ENCODE results near the gene NEURL2.
"Not testable (repeated sequence)": the region's sequence is repeated elsewhere in the genome, so short reads cannot be mapped to it uniquely, and the experiment has no call there.

Gene NEURL2

DNA sequence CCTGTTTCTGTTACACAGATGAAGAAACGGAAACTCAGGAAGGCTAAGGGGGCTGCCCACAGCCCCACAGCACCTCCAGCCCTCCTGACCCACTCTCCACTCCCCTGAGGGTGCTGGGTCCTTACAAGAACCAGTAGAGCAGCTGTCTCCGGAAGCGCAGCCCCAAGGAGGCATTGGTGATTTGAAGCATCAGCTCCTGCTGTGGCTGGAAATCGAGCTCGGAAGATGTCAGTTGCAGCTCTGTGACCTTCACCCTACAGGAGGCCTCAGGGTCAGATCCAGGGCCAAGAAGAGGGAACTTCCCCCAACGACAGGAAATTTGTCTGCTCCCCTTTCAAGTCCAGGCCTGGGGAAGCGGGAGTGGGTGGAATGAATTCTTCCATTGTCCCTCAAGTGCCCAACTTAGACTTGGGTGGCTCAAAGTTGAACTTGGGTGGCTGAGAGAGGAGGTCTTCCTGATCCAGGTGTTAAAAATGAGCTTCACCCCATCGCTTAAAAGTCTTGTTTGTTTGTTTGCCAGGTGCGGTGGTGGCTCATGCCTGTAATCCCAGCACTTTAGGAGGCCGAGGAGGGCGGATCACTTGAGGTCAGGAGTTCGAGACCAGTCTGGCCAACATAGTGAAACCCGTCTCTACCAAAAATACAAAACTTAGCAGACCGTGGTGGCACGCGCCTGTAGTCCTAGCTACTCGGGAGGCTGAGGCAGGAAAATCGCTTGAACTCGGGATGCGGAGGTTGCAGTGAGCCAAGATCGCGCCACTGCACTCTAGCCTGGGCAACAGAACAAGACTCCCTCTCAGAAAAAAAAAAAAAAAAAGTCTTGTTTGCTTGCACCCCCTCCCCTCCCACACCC lies 19.0 kb upstream of the NEURL2 start:
- H3K36me3 ChIP-seq (ENCODE audit: control insufficient read depth in 2 of 2, insufficient read depth in 2 of 2, low read length in 2 of 2), result peaks cover 0 to 5% of the 10 kb centered on the region in 2 donors
- H3K9me3 ChIP-seq (ENCODE audit: control insufficient read depth in 2 of 2, low read length in 2 of 2), result no peaks in the 10 kb centered on the region
- H3K27me3 ChIP-seq (ENCODE audit: control insufficient read depth in 2 of 2, insufficient read depth in 2 of 2, low read length in 2 of 2), result no peaks in the 10 kb centered on the region
- H3K4me1 ChIP-seq (ENCODE audit: control insufficient read depth in 2 of 2, insufficient read depth in 2 of 2, low read length in 2 of 2), result peaks cover 8 to 11% of the 10 kb centered on the region in 2 donors
- peak overlapping the region; percentile 16 to 34 for H3K27ac ChIP-seq (ENCODE audit: low read depth in 2 of 2, low read length in 2 of 2)
- no peak overlapping the region for H3K9ac ChIP-seq (ENCODE audit: low read depth in 1 of 2, low read length in 2 of 2)
- H3K4me3 ChIP-seq (ENCODE audit: low read length in 2 of 2), result peak overlapping the region in 1 of 2 donors; percentile 44

DNA sequence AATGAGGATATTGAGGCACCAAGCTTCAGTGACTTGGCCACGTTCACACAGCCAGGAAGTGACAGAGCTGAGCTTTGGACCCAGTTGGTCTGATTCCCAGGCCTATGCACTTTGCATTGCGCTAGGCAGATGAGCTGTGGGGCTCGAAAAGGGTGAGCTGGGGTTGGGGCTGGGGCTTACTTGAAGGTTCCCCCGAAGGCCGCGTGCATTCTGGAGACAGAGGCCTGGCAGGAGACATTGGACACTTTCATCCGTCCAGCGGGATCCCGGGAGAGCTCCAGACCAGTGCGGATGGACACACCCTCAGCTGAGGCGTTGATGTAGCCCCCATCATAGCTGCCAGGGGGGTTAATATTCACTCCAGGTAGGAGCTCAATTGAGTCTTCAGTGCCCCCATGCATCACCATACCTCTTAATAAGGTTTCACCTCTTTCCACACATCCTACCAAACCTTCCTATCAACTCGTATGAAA lies 18.4 kb upstream of the NEURL2 start:
- no peaks in the 10 kb centered on the region for H3K27me3 ChIP-seq (ENCODE audit: control insufficient read depth in 2 of 2, insufficient read depth in 2 of 2, low read length in 2 of 2)
- peaks cover 0 to 5% of the 10 kb centered on the region in 2 donors for H3K36me3 ChIP-seq (ENCODE audit: control insufficient read depth in 2 of 2, insufficient read depth in 2 of 2, low read length in 2 of 2)
- H3K4me3 ChIP-seq (ENCODE audit: low read length in 2 of 2), result no peak overlapping the region
- no peak overlapping the region for H3K27ac ChIP-seq (ENCODE audit: low read depth in 2 of 2, low read length in 2 of 2)
- H3K9ac ChIP-seq (ENCODE audit: low read depth in 1 of 2, low read length in 2 of 2), result no peak overlapping the region
- H3K4me1 ChIP-seq (ENCODE audit: control insufficient read depth in 2 of 2, insufficient read depth in 2 of 2, low read length in 2 of 2), result peaks cover 8 to 11% of the 10 kb centered on the region in 2 donors
- no peaks in the 10 kb centered on the region for H3K9me3 ChIP-seq (ENCODE audit: control insufficient read depth in 2 of 2, low read length in 2 of 2)

DNA sequence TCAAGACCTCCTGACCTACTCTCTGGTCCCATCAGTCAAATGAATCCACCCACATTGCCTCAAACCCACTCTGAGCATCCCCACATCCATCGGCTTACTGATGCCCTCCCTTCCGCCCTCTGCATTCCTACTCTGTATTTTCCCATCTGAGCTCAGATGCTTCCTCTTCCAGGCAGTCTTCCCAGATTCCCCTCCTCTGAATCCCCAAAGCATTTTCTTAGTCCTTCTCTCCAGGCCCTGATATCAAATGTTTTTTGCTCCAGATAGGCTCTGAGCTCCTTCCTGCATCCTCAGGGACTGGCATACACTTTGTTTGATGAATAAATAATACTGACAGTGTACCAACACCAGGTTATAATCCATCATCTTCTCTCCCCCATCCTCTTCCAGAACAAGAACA lies 17.1 kb upstream of the NEURL2 start:
- Histone ChIP-seq H3K27ac (ENCODE audit: low read depth in 2 of 2, low read length in 2 of 2) (no peak overlapping the region), H3K9ac (ENCODE audit: low read depth in 1 of 2, low read length in 2 of 2) (no peak overlapping the region), H3K27me3 (ENCODE audit: control insufficient read depth in 2 of 2, insufficient read depth in 2 of 2, low read length in 2 of 2) (no peaks in the 10 kb centered on the region), H3K36me3 (ENCODE audit: control insufficient read depth in 2 of 2, insufficient read depth in 2 of 2, low read length in 2 of 2) (peaks cover 0 to 6% of the 10 kb centered on the region in 2 donors), H3K4me3 (ENCODE audit: low read length in 2 of 2) (no peak overlapping the region), H3K4me1 (ENCODE audit: control insufficient read depth in 2 of 2, insufficient read depth in 2 of 2, low read length in 2 of 2) (peaks cover 8 to 11% of the 10 kb centered on the region in 2 donors), H3K9me3 (ENCODE audit: control insufficient read depth in 2 of 2, low read length in 2 of 2) (no peaks in the 10 kb centered on the region)

GRCh38 chr20:45907219-45907948 lies 16.4 kb upstream of the NEURL2 start:
- peaks cover 8 to 11% of the 10 kb centered on the region in 2 donors for H3K4me1 ChIP-seq (ENCODE audit: control insufficient read depth in 2 of 2, insufficient read depth in 2 of 2, low read length in 2 of 2)
- no peaks in the 10 kb centered on the region for H3K27me3 ChIP-seq (ENCODE audit: control insufficient read depth in 2 of 2, insufficient read depth in 2 of 2, low read length in 2 of 2)
- no peaks in the 10 kb centered on the region for H3K9me3 ChIP-seq (ENCODE audit: control insufficient read depth in 2 of 2, low read length in 2 of 2)
- no peak overlapping the region for H3K9ac ChIP-seq (ENCODE audit: low read depth in 1 of 2, low read length in 2 of 2)
- no peak overlapping the region for H3K4me3 ChIP-seq (ENCODE audit: low read length in 2 of 2)
- H3K27ac ChIP-seq (ENCODE audit: low read depth in 2 of 2, low read length in 2 of 2), result no peak overlapping the region
- peaks cover 0 to 6% of the 10 kb centered on the region in 2 donors for H3K36me3 ChIP-seq (ENCODE audit: control insufficient read depth in 2 of 2, insufficient read depth in 2 of 2, low read length in 2 of 2)

- no peaks in the 10 kb centered on the region for H3K9me3 ChIP-seq (ENCODE audit: control insufficient read depth in 2 of 2, low read length in 2 of 2)
- peaks cover 0 to 6% of the 10 kb centered on the region in 2 donors for H3K36me3 ChIP-seq (ENCODE audit: control insufficient read depth in 2 of 2, insufficient read depth in 2 of 2, low read length in 2 of 2)
- H3K9ac ChIP-seq (ENCODE audit: low read depth in 1 of 2, low read length in 2 of 2), result no peak overlapping the region
- peaks cover 0 to 2% of the 10 kb centered on the region in 2 donors for H3K4me1 ChIP-seq (ENCODE audit: control insufficient read depth in 2 of 2, insufficient read depth in 2 of 2, low read length in 2 of 2)
- H3K27ac ChIP-seq (ENCODE audit: low read depth in 2 of 2, low read length in 2 of 2), result no peak overlapping the region
- H3K27me3 ChIP-seq (ENCODE audit: control insufficient read depth in 2 of 2, insufficient read depth in 2 of 2, low read length in 2 of 2), result no peaks in the 10 kb centered on the region
- H3K4me3 ChIP-seq (ENCODE audit: low read length in 2 of 2), result no peak overlapping the region
Observed at GRCh38 chr20:45905505-45906079, 14.6 kb upstream of the NEURL2 start.

DNA sequence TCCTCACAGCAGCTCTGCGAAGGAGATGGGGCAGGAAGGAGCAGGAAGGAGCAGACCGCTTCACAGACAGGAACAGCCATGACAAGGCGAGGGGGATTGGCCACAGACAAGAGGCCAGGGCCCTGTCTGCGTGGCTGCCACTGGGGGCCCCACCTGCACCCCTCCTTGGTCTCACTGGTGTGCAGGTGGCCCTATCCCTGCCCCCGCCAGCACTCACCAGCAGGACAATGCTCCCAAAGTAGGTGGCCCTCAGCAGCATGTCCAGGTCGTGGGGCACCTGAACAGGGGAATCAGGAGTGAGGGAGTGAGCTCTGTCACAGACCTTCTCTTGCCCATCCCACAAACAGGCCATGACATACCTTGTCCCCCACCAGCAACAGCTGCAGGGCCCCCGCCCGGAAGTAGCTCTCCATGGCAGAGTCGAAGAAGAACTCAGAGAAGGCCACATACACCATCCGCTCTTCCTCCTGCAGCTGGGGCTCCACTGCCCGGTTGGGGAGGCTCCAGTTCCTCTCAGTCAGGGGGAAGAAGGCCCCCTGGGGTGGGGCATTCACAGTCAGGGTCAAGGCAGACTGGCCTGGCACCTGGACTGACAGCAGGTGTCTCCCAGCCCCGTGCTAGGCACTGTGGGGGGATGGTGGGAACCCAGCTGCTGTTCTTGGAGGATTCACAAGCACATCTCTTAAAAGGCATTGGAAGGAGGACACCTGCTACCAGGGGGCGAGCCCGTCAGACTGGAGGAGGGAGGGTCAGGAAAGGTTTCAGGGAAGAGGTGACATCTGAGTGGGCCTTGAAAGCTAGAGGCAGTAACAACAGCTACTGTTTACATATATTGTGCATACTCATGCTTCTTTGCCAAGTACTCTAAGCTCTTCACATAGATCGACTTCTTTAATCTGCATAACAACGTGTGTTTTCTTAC lies 13.8 kb upstream of the NEURL2 start:
- H3K9me3 ChIP-seq (ENCODE audit: control insufficient read depth in 2 of 2, low read length in 2 of 2), result no peaks in the 10 kb centered on the region
- H3K27ac ChIP-seq (ENCODE audit: low read depth in 2 of 2, low read length in 2 of 2), result no peak overlapping the region
- H3K9ac ChIP-seq (ENCODE audit: low read depth in 1 of 2, low read length in 2 of 2), result no peak overlapping the region
- H3K4me3 ChIP-seq (ENCODE audit: low read length in 2 of 2), result no peak overlapping the region
- peaks cover 0 to 6% of the 10 kb centered on the region in 2 donors for H3K36me3 ChIP-seq (ENCODE audit: control insufficient read depth in 2 of 2, insufficient read depth in 2 of 2, low read length in 2 of 2)
- peaks cover 0 to 2% of the 10 kb centered on the region in 2 donors for H3K4me1 ChIP-seq (ENCODE audit: control insufficient read depth in 2 of 2, insufficient read depth in 2 of 2, low read length in 2 of 2)
- H3K27me3 ChIP-seq (ENCODE audit: control insufficient read depth in 2 of 2, insufficient read depth in 2 of 2, low read length in 2 of 2), result no peaks in the 10 kb centered on the region

- Histone ChIP-seq H3K27me3 (ENCODE audit: control insufficient read depth in 2 of 2, insufficient read depth in 2 of 2, low read length in 2 of 2) (no peaks in the 10 kb centered on the region), H3K4me1 (ENCODE audit: control insufficient read depth in 2 of 2, insufficient read depth in 2 of 2, low read length in 2 of 2) (no peaks in the 10 kb centered on the region), H3K9me3 (ENCODE audit: control insufficient read depth in 2 of 2, low read length in 2 of 2) (no peaks in the 10 kb centered on the region), H3K27ac (ENCODE audit: low read depth in 2 of 2, low read length in 2 of 2) (no peak overlapping the region), H3K36me3 (ENCODE audit: control insufficient read depth in 2 of 2, insufficient read depth in 2 of 2, low read length in 2 of 2) (peaks cover 17 to 23% of the 10 kb centered on the region in 2 donors), H3K4me3 (ENCODE audit: low read length in 2 of 2) (no peak overlapping the region), H3K9ac (ENCODE audit: low read depth in 1 of 2, low read length in 2 of 2) (no peak overlapping the region)
Observed at GRCh38 chr20:45902199-45902701, 11.2 kb upstream of the NEURL2 start.

DNA sequence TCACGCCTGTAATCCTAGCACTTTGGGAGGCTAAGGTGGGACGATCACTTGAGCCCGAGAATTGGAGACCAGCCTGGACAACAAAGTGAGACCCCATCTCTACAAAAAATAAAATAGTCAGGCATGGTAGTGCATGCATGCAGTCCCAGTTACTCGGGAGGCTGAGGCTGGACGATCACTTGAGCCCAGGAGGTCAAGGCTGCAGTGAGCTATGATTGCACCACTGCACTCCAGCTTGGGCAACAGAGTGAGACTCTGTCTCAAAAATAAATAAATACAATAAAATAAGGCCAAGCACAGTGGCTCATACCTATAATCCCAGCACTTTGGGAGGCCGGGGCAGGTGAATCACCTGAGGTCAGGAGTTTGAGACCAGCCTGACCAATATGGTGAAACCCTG lies 10.3 kb upstream of the NEURL2 start:
- not testable (repeated sequence) for H3K9ac ChIP-seq (ENCODE audit: low read depth in 1 of 2, low read length in 2 of 2); H3K27ac ChIP-seq (ENCODE audit: low read depth in 2 of 2, low read length in 2 of 2); H3K4me3 ChIP-seq (ENCODE audit: low read length in 2 of 2); H3K9me3 ChIP-seq (ENCODE audit: control insufficient read depth in 2 of 2, low read length in 2 of 2); H3K27me3 ChIP-seq (ENCODE audit: control insufficient read depth in 2 of 2, insufficient read depth in 2 of 2, low read length in 2 of 2); H3K4me1 ChIP-seq (ENCODE audit: control insufficient read depth in 2 of 2, insufficient read depth in 2 of 2, low read length in 2 of 2)
- H3K36me3 ChIP-seq (ENCODE audit: control insufficient read depth in 2 of 2, insufficient read depth in 2 of 2, low read length in 2 of 2), result peaks cover 24 to 30% of the 10 kb centered on the region in 2 donors

DNA sequence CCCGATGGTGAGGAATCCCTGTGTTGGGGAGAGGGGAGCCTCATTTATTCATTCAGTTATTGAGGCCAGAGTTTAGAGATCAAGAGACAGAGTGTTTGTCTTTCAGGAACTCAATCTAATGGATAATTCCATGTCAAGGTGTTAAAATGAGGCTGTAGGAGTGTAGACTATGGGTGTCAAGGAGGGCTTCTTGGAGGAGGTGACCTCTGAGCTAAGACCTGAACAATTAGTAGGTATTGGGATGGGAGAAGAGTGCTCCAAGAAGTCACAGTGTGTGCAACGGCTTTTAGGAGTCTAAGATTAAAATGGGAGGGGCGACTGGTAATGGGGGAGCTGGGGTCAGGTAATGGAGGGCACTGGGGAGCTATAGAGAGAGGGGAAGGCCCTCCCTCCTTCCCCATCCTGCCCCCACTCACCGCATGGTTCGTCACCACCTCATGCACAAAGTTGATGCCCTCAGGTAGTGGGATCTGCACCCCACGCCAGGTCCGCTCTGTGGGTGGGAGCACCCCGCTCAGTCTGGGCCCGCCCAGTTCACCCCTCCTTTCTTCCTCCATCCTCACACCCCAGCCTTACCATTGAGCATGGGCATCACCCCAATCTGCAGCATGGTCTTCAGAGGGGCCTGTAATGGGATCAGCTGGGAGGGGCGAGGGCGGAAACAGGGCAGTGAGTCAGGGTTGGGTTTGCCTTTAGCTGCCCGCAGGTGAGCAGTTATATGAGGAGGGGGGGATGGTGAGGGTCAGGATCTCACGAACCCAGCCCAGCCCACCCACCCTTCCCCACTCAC lies 8.2 kb upstream of the NEURL2 start:
- Histone ChIP-seq H3K9ac (ENCODE audit: low read depth in 1 of 2, low read length in 2 of 2) (no peak overlapping the region), H3K27me3 (ENCODE audit: control insufficient read depth in 2 of 2, insufficient read depth in 2 of 2, low read length in 2 of 2) (no peaks in the 10 kb centered on the region), H3K36me3 (ENCODE audit: control insufficient read depth in 2 of 2, insufficient read depth in 2 of 2, low read length in 2 of 2) (peaks cover 35 to 46% of the 10 kb centered on the region in 2 donors), H3K4me1 (ENCODE audit: control insufficient read depth in 2 of 2, insufficient read depth in 2 of 2, low read length in 2 of 2) (no peaks in the 10 kb centered on the region), H3K4me3 (ENCODE audit: low read length in 2 of 2) (no peak overlapping the region), H3K27ac (ENCODE audit: low read depth in 2 of 2, low read length in 2 of 2) (no peak overlapping the region), H3K9me3 (ENCODE audit: control insufficient read depth in 2 of 2, low read length in 2 of 2) (no peaks in the 10 kb centered on the region)

Data from mucosa of rectum (tissue), 2 donors.